ENCODE measurements around the gene UMPS.
"Not testable (repeated sequence)": the region's sequence is repeated elsewhere in the genome, so short reads cannot be mapped to it uniquely, and the experiment has no call there.

Gene UMPS

DNA sequence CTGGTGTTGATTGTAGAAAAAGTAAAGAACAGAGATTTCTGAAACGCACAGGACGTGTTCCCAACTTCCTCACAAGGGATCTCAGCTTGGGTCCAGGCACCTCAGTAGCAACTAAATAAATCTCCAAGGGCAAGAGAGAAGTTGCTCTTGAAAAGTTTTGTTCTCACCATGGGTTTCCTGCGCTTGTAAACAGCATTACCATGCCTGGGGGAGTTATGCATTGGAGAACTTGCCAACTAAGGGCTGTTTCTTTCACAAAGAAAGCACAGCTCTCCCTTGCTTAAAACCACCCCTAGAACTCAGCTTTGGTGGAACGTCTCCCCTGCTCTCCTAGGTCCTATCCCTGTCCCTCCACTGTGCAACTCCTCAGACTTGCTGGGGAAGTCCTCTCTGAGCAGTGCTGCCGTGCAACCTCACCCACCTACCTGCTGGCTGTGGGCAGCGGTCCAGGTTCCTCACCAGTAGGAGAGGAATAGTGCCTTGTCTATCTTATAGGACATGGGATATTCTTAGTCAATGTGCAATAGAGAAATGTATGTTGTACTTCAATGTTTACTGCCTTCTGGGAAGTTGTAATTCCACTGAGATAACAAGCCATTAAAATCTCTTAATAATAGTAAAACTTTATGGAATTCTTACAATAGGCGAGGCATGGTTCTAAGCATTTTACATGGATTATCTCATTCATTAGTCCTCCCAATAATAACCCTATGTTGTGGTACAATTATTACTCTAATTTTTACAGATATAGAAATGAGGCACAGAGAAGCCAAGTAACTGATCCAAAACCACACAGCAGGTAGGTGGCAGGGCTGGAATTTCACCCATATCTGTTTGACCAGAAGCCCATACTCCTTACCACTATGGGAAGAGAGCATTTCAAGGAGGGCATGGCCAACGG lies 51.5 kb downstream of the UMPS start:
- no peak for DNase-seq

DNA sequence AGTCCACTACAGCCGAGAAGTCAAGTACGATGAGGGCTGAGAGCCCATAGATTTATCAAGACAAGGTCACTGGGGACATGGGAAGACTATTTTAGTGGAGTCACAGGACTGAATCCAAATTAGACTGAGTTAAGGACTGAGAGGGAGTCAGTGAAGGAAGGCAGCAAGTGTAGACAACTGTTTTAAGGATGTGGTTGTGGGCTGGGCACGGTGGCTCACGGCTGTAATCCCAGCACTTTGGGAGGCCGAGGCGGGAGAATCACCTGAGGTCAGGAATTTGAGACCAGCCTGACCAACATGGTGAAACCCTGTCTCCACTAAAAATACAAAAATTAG lies 52.1 kb downstream of the UMPS start:
- not testable (repeated sequence) for DNase-seq

DNA sequence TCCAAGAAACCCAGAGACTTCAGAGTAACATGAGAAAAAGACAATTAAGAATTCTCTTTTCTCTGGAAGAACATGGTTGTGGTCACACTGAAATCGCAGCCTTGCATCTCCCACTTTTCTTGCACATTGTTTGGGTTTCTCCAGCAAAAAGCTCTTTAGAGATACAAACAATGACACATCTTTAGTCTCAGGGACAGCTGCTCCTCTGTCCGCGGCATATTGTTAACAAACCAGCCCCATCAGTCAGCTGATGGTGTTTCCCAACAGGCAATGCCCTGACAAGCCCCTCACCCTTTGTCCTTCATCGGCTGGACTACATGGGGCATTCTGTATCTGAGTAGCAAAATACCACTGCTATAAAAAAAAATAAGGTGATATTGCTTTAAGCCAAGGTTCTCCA lies 53.4 kb downstream of the UMPS start:
- DNase-seq, result no peak

DNA sequence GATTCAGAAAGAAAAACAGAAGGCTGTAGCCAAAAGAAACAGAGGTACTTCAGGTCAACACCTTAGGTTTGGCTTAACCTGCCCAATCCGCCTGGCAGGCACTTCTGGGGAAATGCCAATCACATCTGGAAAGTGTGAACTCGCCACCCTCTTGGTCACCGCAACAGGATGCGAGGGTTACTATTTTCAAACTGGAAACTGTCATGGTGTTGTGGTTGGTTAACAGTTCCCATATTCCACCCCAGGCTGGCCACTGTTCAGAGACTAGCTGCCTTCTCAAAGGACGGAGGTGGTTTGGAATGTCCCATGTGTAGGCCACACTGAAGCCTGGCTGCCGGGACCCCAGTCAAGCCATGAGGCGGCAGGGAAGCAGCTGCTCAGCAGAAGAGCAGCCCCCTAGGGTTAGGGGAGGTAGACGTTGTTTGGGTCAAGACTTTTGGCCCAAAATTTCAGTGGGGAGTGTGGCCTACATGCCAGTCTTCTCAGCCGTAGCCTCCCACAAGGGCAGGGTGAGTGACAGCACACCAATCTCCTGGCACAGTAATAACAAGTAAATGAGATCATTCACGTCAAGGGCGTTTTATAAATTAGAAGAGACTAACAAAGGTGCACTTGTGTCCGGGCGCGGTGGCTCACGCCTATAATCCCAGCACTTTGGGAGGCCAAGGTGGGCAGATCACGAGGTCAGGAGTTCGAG lies 54.6 kb downstream of the UMPS start:
- DNase-seq, result no peak

DNA sequence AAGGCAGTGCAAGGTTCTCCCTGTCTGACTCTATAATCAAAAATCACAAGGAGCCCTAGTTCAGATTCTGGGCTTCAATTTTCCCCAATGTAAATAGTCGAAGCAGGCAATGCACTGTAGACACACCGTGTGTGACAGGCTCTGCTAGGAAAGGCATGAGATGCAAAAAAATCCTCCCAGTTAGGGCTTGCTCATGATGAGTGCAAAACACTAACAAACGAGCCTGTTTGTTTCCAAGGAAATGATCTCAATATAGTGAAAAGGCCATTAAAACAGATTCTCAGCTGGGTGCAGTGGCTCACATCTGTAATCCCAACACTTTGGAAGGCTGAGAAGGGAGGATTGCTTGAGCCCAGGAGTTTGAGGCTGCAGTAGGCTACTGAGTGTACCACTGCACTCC lies 55.7 kb downstream of the UMPS start:
- no peak for DNase-seq

DNA sequence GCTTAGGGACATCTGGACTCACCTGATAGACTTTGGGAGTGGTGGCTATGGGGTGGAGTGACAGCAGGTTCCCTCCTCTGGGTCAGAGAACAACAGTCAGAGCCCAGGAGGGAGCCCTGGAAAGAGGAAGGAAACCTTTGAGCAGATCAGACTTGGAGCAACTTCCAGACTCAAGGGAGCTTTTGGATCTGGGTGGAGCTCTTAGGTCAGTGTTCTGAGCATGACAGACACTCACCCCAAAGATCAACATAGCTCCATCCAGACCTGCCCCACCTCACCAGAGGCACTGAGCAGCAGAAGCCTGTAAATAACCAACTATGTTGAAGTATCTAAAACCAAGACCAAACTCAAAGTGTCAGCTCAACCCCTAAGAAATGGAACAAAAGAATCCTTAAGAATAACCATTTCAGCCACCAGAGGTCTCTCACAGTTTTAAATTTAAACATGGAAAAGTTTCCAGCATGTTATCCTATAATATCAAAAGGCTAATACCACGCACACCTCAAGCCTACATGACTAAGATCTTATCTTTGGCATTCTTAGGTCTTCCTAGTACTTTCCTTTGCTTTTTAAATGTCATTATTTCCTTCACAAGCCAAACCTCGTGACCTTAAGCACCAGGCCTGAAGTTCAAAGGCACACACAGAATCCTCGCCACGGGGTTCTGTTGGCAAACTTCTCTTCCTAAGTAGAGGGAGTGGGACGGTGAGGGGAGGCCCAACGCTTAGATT lies 56.4 kb downstream of the UMPS start:
- no peak for DNase-seq

DNA sequence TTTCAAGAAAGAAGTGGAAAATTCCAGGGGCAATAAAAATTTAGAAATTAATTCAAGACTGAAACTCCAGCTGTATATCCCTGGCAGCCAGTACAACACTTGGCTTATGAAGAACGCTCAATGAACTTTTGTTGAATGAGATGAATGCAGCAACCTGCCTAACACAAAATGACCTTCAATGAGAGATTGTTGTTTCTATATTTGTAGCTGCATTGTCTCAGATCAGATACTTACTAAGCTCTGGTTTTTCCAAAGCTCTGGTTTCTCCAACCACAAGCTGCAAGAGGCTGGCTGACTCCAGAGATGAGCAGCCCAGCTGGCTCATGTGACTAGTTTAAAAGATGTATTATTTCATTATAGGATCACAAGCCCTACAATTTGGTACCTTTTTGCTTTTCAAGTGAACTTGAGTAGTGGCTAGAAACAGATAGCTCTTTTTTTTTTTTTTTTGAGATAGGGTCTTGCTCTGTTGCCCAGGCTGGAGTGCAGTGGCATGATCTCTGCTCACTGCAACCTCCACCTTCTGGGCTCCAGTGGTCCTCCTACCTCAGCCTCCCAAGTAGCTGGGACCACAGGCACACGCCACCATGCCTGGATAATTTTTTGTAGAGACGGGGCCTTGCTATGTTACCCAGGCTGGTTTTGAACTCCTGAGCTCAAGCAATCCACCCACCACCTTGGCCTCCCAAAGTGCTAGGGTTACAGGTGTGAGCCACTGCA lies 57.4 kb downstream of the UMPS start:
- no peak for DNase-seq

DNA sequence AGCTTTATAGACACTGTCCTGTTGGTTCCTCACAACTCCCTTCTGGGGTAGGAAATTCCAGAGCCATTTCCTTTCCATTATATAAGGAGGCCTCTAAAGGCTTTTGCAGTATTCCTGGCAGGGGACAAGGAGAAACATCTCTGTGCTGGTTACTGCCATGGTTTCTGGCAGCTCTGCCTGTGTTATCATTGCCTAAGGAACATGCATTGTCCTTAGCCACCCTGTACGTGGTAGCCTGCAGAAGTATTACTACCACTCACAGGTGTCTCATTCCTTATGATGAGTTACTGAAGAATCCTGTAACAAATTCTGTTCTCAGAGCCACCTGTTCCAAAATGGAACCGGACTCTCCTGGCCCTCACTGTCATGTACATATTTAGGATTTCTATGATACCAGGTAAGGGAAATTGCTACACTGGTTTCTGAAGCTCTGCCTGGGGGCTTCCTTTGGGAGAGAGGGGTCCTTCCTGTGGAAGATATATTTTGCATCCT lies 58.0 kb downstream of the UMPS start:
- DNase-seq, result no peak

DNA sequence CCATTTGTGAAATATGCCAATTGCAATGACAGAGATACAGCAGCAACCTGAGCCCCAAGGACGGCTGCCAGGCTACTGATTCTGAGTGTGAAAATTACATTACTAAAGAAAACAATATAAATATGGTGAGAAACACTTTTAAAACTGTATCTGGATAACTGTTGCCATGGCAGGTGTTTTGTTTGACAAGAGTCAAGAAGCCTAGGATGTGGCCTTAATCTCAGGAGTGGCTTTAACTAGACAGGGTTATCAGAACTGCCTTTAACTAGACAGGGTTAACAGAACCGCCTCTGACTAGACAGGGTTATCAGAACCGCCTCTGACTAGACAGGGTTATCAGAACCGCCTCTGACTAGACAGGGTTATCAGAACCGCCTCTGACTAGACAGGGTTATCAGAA lies 58.9 kb downstream of the UMPS start:
- not testable (repeated sequence) for DNase-seq

DNA sequence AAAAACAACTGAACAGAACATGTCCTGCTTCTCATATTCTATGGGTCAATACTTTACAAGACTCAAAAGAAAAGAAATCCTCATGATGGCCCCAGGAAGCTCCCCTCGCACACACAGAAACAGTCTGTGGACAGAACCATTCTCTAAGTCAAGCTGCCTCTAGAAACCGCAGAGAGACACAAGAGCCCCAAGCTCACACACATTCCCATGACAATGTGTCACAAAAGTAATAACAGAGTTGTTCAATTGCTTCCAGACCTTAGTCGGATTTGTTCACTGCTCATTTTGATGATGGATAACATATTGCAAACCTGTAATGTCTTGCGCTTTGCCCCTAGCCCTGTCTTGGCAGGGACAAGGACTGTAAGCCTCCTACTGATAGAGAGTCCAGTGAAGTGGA lies 60.9 kb downstream of the UMPS start:
- no peak for DNase-seq

DNA sequence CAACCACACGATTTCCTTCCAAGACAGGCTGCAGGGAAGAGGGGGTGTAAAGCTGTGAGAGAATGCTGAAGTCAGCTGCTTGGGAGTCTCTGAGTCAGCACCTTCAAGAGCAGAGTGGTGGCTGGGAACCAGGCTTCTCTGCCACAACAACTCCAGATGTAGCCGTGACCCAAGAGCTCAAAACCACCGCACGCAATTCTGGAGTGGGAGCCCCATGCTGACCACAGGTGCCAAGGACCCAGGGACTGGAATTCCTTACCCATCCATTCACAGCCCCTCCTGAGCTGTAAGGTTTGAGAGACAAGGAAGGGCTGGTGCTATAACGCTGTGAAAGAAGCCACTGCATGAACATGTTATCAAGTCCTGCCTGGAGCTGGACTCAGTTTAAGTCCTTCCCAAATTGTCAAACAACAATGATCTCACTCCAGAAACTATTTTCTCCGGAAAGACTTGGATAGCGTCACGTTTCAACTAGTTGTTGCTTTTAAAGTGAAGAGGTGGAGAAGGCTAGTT lies 61.4 kb downstream of the UMPS start:
- no peak for DNase-seq

DNA sequence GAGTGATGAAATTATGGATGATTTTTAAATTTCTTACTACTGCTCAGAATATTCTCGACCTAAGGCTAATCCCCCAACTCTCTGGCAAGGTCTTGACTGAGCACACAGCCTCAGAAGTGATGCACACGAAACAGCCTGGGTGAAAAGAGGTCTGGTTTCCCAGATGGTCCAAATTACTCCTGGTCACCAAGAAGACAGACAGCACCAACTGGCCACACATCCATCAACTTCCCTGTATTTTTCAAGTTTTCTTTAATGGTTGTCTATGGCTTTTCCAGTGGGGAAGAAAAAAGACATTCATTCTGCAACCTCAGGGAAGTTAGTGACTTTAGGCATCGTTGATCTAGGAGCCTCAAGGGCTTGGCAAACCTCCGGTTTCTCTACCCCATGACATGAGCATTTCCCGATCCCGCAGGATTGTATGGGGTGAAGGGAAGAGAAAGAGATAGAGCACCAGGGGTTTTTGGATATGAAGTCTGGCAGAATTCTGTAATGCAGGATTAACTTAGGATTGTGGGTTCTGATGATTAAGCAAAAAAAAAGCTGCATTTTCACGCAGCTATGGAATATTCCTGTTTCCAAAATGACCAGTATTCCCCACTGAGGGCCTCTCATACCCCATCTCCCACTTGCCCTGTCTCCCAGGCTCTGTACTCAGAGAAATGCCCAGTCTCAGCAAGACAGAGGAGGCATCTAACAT lies 62.2 kb downstream of the UMPS start:
- DNase-seq, result no peak

DNA sequence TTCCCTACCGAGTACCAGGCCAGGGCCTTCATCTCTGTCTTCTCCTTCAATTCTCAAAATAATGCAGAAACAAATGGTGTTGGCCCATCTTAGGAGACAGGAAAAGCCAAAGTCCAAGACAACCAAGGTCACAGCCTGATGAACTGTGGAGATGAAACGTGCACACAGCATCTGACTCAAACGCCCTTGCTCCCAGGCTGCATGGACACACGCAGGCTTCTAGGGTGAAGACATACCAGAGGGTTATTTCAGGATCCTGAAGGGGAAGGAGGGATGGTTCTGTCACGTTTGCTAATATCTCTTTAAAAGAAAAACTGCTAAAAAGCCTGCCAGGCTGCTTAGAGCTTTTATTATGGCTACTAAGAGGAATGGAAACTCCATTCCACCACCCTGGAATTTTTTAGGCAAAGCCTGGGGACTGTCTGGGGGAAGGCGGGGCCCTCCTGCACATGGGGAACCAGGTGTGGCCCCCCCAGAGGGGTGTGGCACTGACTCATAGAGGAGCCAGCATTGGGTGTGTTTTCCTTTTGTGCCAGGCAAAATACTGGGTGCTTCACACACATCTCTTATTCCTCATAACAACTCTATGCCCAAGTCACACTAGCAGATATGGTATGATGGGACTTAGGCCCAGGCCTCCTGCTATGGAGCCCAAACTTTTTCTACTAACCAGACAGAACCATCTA lies 62.9 kb downstream of the UMPS start:
- no peak for DNase-seq

DNA sequence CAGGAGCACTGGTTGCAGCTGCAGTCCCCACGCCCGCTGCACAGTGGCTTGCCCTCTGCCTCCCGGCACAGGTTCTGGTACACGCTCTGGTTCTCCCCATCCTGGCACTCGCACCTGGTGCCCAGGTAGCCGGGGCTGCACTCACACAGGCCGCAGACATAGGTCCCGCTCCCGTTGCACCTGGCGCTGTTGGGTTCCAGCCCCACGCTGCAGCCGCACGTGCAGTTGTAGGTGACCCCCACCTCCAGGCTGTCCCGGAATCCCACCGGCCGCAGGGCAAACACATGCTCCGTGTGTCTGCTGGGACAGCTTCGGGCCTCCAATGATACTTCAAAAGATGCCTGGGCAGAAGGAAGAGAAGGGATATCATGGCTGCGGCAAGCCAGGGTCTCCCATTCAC lies 66.2 kb downstream of the UMPS start:
- DNase-seq, result no peak

DNA sequence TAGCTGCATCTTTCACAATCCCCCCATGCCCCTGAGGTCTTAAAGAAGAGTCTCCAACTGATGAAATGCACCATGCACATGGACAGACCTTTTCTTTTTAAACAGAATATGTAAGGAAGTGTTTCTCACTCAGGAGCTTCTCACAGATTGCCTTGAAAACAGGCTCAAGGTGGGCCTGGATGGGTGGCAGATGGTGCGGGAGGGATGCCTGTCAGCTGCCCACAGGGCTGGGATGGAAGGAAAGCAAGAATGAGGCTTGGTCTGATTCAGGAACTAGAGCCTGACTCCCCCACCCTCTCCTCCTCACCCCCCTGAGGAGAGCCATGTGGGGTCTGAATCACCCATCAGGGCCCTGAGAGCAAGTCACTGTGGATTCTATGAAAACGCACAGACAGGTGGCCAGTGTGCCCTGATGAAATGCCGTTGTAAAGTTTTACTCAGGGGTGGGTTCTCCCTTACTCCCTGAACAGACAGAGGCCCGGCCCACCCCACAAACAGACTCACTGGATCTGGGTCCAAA lies 67.2 kb downstream of the UMPS start:
- no peak for DNase-seq
